Peyer's patch (tissue), 4 donors: ENCODE data around the gene SETD2.

Experiments used
- POLR2A ChIP-seq, 2 donors: fragments of 450-650 bp; IDR thresholded peaks; one replicate each; pipeline ENCODE4 v1.5.1; 2017; ENCODE audit warnings: antibody characterized with exemption in 2 of 2, mild to moderate bottlenecking in 2 of 2, moderate library complexity in 2 of 2
- TF ChIP-seq, protein P1 (sequence below), 6 experiments: fragments of 450-650 bp in 4 of 6; fragments of 200-600 bp in 2 of 6; sonication (generic) in 1 of 6; IDR thresholded peaks; one replicate each; pipeline ENCODE4 v1.5.1; 2017 to 2019; ENCODE audit warnings: antibody characterized with exemption in 6 of 6, mild to moderate bottlenecking in 3 of 6, moderate library complexity in 1 of 6

GRCh38 chr3:47041114-47041513, 122.8 kb downstream of the SETD2 start:
- TF ChIP-seq, protein P1, sequence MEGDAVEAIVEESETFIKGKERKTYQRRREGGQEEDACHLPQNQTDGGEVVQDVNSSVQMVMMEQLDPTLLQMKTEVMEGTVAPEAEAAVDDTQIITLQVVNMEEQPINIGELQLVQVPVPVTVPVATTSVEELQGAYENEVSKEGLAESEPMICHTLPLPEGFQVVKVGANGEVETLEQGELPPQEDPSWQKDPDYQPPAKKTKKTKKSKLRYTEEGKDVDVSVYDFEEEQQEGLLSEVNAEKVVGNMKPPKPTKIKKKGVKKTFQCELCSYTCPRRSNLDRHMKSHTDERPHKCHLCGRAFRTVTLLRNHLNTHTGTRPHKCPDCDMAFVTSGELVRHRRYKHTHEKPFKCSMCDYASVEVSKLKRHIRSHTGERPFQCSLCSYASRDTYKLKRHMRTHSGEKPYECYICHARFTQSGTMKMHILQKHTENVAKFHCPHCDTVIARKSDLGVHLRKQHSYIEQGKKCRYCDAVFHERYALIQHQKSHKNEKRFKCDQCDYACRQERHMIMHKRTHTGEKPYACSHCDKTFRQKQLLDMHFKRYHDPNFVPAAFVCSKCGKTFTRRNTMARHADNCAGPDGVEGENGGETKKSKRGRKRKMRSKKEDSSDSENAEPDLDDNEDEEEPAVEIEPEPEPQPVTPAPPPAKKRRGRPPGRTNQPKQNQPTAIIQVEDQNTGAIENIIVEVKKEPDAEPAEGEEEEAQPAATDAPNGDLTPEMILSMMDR (IDR thresholded peaks at IDR 0.05), result no peak
- no peak for TF ChIP-seq POLR2A (IDR thresholded peaks at IDR 0.05)
